ENCODE results near the gene AMBRA1. TPM values are rescaled to one million over a fixed set of nuclear protein-coding genes. Genes with fewer than 3 reads are reported as not detected.

AMBRA1 gene
- total RNA-seq, 2 donors from 2014 or later, result 56.2 to 60.7 TPM

GRCh38 chr11:46526216-46527215, 67.3 kb downstream of the AMBRA1 start:
- no peaks in the 10 kb centered on the region for H3K4me1 ChIP-seq (replicated peaks)
- TF ChIP-seq POLR2AphosphoS5 (IDR thresholded peaks at IDR 0.05) (no peak), CTCF (IDR thresholded peaks at IDR 0.05) (no peak), POLR2A (IDR thresholded peaks at IDR 0.05) (no peak)
- H3K27ac ChIP-seq, result no peak overlapping the region
- DNase-seq (ENCODE audit: low spot score), result no peak
- intact Hi-C loops (cut with DNase I), result no loop called here
- no peaks in the 10 kb centered on the region for H3K36me3 ChIP-seq
- WGBS, result 62% methylated on average over 2 of the region's 2 CpGs
- H3K27me3 ChIP-seq (replicated peaks; ENCODE audit: insufficient read depth), result no peaks in the 10 kb centered on the region
- no peaks in the 10 kb centered on the region for H3K9me3 ChIP-seq
- H3K4me3 ChIP-seq, result no peak overlapping the region

DNA sequence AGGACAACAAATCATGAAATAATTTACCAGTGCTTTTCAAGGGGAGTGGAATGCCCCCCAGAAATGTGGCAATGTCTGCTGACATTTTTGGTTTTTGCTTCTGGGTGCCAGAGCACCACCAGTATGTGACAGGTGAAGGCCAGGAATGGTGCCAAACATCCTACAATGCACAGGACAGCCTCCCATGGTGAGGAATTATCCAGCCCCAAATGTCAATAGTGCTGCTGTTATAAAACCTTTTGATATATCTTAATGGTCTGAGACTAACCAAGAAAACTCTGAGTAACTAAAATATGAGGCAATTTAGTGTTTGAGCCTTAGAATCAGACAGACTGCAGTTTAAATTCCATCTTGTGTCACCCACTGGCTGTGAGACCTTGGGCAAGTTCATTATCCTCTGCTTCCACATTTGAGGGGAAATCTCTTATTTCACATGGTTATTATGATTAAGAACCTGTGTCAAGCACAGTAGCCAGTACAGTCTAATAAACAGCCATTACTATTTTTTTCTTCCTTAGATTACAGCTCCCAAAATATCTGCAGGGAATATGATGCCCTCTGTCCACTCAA, 69.5 kb downstream of the AMBRA1 start:
- Histone ChIP-seq H3K9me3 (no peaks in the 10 kb centered on the region), H3K27ac (no peak overlapping the region), H3K27me3 (replicated peaks; ENCODE audit: insufficient read depth) (no peaks in the 10 kb centered on the region), H3K36me3 (no peaks in the 10 kb centered on the region), H3K4me3 (no peak overlapping the region), H3K4me1 (replicated peaks) (no peaks in the 10 kb centered on the region)
- intact Hi-C loops (cut with DNase I), result no loop called here
- no peak for TF ChIP-seq CTCF (IDR thresholded peaks at IDR 0.05)
- no peak for TF ChIP-seq POLR2AphosphoS5 (IDR thresholded peaks at IDR 0.05)
- TF ChIP-seq POLR2A (IDR thresholded peaks at IDR 0.05), result no peak
- DNase-seq (ENCODE audit: low spot score), result no peak

- Histone ChIP-seq H3K4me3 (no peak overlapping the region), H3K27ac (no peak overlapping the region), H3K27me3 (replicated peaks; ENCODE audit: insufficient read depth) (no peaks in the 10 kb centered on the region), H3K9me3 (no peaks in the 10 kb centered on the region), H3K36me3 (no peaks in the 10 kb centered on the region), H3K4me1 (replicated peaks) (no peaks in the 10 kb centered on the region)
- 68% methylated on average over 6 of the region's 6 CpGs for WGBS
- DNase-seq (ENCODE audit: low spot score), result no peak
- TF ChIP-seq POLR2A (IDR thresholded peaks at IDR 0.05), result no peak
- TF ChIP-seq POLR2AphosphoS5 (IDR thresholded peaks at IDR 0.05), result no peak
- no peak for TF ChIP-seq CTCF (IDR thresholded peaks at IDR 0.05)
- intact Hi-C loops (cut with DNase I), result no loop called here
These were observed 70.5 kb downstream of the AMBRA1 start for GRCh38 chr11:46523290-46523689.

GRCh38 chr11:46522682-46523281, 71.0 kb downstream of the AMBRA1 start:
- no peaks in the 10 kb centered on the region for H3K4me1 ChIP-seq (replicated peaks)
- H3K9me3 ChIP-seq, result no peaks in the 10 kb centered on the region
- no peak for TF ChIP-seq POLR2AphosphoS5 (IDR thresholded peaks at IDR 0.05)
- no peak for TF ChIP-seq POLR2A (IDR thresholded peaks at IDR 0.05)
- TF ChIP-seq CTCF (IDR thresholded peaks at IDR 0.05), result no peak
- DNase-seq (ENCODE audit: low spot score), result no peak
- 76% methylated on average over 5 of the region's 5 CpGs for WGBS
- no peaks in the 10 kb centered on the region for H3K36me3 ChIP-seq
- no peaks in the 10 kb centered on the region for H3K27me3 ChIP-seq (replicated peaks; ENCODE audit: insufficient read depth)
- intact Hi-C loops (cut with DNase I), result no loop called here
- H3K4me3 ChIP-seq, result no peak overlapping the region
- H3K27ac ChIP-seq, result no peak overlapping the region

Measured in prostate gland (tissue), 2 donors.